ENCODE data around the gene HPDL. TPM values are rescaled to one million over a fixed set of nuclear protein-coding genes. Genes with fewer than 3 reads are reported as not detected.

HPDL gene
- total RNA-seq, 4 donors from 2014 or later = 4.0 to 4.8 (median 4.6) TPM

DNA sequence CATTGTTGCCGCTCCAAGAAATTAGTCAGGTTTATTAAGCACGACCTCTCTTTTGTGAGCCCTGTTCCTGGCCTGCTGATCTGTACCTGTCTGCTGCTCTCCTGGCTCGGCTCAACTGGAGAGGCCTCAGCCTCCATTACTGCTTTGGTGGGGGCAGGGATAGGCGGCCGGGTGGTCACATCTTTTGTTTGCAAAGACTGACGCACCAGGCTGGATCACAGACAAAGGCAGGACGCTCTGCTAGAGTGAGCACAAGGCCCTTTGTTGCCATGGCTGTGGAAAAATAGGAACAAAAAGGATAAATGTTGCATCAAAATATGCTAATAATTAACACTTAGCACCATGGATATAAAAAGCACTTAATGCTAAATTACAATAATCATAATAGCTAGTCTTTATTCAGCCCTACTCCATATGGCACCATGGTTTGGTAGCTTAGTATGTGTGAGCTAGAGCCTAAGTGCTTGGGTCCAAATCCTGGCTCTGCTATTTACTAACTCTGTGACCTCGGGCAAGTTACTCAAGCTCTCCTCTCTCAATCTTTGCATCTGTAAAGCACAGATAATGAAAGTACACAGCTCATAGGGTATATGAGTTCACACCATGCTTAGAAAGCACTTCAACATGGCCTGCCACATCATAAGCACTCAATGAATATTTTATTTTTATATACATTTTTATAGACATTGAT is 28.9 kb upstream of the HPDL start:
- Histone ChIP-seq H3K27me3 (no peaks in the 10 kb centered on the region), H3K4me1 (peaks cover 0 to 2% (median 0%) of the 10 kb centered on the region in 3 donors), H3K27ac (no peak overlapping the region), H3K36me3 (no peaks in the 10 kb centered on the region), H3K4me3 (no peak overlapping the region), H3K9me3 (no peaks in the 10 kb centered on the region)
- WGBS, 2 donors = 67 to 69% methylated on average over 5 to 7 of the region's 8 CpGs
- TF ChIP-seq POLR2A (IDR thresholded peaks at IDR 0.05) (no peak), CTCF (IDR thresholded peaks at IDR 0.05) (no peak)
- intact Hi-C loops (cut with DNase I) = no loop called here
- no peak for DNase-seq

GRCh38 chr1:45299296-45299695 is 27.4 kb upstream of the HPDL start:
- Histone ChIP-seq H3K4me1 (peaks cover 1 to 10% (median 2%) of the 10 kb centered on the region in 3 donors), H3K27ac (no peak overlapping the region), H3K27me3 (no peaks in the 10 kb centered on the region), H3K36me3 (no peaks in the 10 kb centered on the region), H3K9me3 (no peaks in the 10 kb centered on the region), H3K4me3 (no peak overlapping the region)
- WGBS, 2 donors = 70 to 71% methylated on average over 1 of the region's 1 CpG
- no peak for DNase-seq
- no peak for TF ChIP-seq CTCF (IDR thresholded peaks at IDR 0.05)
- no peak for TF ChIP-seq POLR2A (IDR thresholded peaks at IDR 0.05)
- intact Hi-C loops (cut with DNase I) = no loop called here

DNA sequence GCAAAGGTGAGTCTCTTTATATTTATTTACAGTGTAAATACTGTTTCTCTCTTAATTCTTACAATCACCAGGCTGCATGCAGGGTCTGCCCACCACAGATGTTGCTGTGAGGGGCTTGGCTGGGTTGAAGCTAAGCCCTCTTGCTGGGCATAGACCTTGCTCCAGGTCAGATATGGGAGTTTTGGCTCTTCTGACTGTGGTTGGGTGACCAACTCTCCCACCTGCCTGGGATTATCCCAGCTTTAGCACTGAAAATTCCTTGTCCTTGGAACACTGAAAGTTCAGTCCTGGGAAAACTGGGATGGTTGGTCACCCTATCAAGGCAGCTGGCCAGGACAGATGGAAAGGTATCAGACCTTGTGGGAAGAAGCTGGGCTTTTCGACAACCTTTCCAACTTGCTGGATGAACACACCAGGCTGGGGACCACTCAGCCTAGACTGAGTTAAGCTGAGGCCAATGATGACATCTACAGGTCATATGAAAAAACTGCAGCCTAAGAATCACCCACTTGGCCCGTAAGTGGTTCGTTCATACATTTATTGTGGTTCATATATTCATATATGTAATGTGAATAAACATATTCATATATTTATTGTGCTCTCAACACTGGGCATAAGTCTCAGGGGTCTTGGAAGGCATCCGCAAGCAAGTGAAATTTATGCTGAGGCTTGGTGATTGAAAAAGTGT is 26.6 kb upstream of the HPDL start:
- Histone ChIP-seq H3K27ac (no peak overlapping the region), H3K4me3 (no peak overlapping the region), H3K9me3 (no peaks in the 10 kb centered on the region), H3K4me1 (peaks cover 7 to 18% (median 8%) of the 10 kb centered on the region in 3 donors), H3K27me3 (no peaks in the 10 kb centered on the region), H3K36me3 (no peaks in the 10 kb centered on the region)
- 8 to 9% methylated on average over 4 of the region's 4 CpGs for WGBS, 2 donors
- intact Hi-C loops (cut with DNase I) = loop anchor here (5.0 kb wide), 1 partner anchor 288 kb away; the partner anchor contains the start of genes HECTD3 and UROD
- no peak for DNase-seq
- TF ChIP-seq CTCF (IDR thresholded peaks at IDR 0.05) = peak; percentile 50 to 73 (median 66)
- TF ChIP-seq POLR2A (IDR thresholded peaks at IDR 0.05) = no peak

DNA sequence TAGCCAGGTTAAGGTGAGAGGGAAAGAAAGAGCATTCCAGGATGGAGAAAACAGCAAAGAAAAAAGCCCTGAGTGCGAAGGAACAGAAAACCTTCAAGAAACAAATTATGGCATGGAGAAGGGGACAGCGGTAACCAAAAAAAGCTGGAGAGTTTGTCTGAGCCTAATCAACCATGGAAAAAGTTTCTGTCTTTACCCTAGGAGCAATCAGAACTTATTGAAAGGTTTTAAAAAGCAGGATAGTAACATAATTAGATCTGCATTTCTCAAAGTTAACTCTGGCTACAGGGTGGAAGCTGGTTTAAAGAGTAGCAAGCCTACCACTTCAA is 26.1 kb upstream of the HPDL start:
- H3K4me1 ChIP-seq = peaks cover 7 to 19% (median 8%) of the 10 kb centered on the region in 3 donors
- TF ChIP-seq CTCF (IDR thresholded peaks at IDR 0.05) (no peak), POLR2A (IDR thresholded peaks at IDR 0.05) (no peak)
- H3K36me3 ChIP-seq = no peaks in the 10 kb centered on the region
- H3K27ac ChIP-seq = no peak overlapping the region
- 71 to 73% methylated on average over 2 of the region's 2 CpGs for WGBS, 2 donors
- DNase-seq = no peak
- H3K9me3 ChIP-seq = no peaks in the 10 kb centered on the region
- H3K4me3 ChIP-seq = no peak overlapping the region
- intact Hi-C loops (cut with DNase I) = loop anchor here (5.0 kb wide), 1 partner anchor 288 kb away; the partner anchor contains the start of genes HECTD3 and UROD
- H3K27me3 ChIP-seq = no peaks in the 10 kb centered on the region

GRCh38 chr1:45302505-45303150 is 24.1 kb upstream of the HPDL start:
- TF ChIP-seq CTCF (IDR thresholded peaks at IDR 0.05) (no peak), POLR2A (IDR thresholded peaks at IDR 0.05) (no peak)
- Histone ChIP-seq H3K9me3 (no peaks in the 10 kb centered on the region), H3K36me3 (no peaks in the 10 kb centered on the region), H3K27ac (peak overlapping the region; percentile 91 to 94 (median 92)), H3K4me1 (peaks cover 7 to 19% (median 8%) of the 10 kb centered on the region in 3 donors), H3K27me3 (no peaks in the 10 kb centered on the region), H3K4me3 (peak overlapping the region; percentile 67 to 72 (median 69))
- 80 to 89% methylated on average over 15 of the region's 16 CpGs for whole genome bisulfite sequencing, 2 donors
- intact Hi-C loops (cut with DNase I) = loop anchor here (5.0 kb wide), 1 partner anchor 290 kb away; the partner anchor contains the start of genes HECTD3 and UROD
- no peak for DNase-seq

Measured in esophagus squamous epithelium (tissue), 5 donors.